Cerebellar cortex (tissue), 1 donor: ENCODE results near the gene DOC2A.

Experiments
- DNase-seq: peaks from one replicate; pipeline ENCODE4 v3.0.0-alpha.2; 2015; ENCODE audit warnings: low spot score

The DOC2A gene

GRCh38 chr16:30005341-30006094 is 5.3 kb downstream of the DOC2A start:
- no peak for DNase-seq

GRCh38 chr16:30004811-30005242 is 6.0 kb downstream of the DOC2A start:
- no peak for DNase-seq

GRCh38 chr16:30004424-30004776 is 6.4 kb downstream of the DOC2A start:
- no peak for DNase-seq

GRCh38 chr16:30003670-30004423 is 7.0 kb downstream of the DOC2A start:
- DNase-seq: no peak

GRCh38 chr16:30002614-30003346 is 8.0 kb downstream of the DOC2A start:
- no peak for DNase-seq

- DNase-seq: no peak
Measured at GRCh38 chr16:30000735-30001631, 9.8 kb downstream of the DOC2A start.

GRCh38 chr16:29999605-30000004 is 11.2 kb downstream of the DOC2A start:
- no peak for DNase-seq

GRCh38 chr16:29996766-29997250 is 14.0 kb downstream of the DOC2A start:
- DNase-seq: no peak

- peak; percentile 96 for DNase-seq
Measured at GRCh38 chr16:29995911-29996765, 14.7 kb downstream of the DOC2A start, which contains the start of gene INO80E. Gene INO80E (plus strand): TSS chr16:29996241. CDS start chr16:29996311, 70 bp downstream.

GRCh38 chr16:29995324-29995910 is 15.4 kb downstream of the DOC2A start, which contains the start of gene HIRIP3:
Gene HIRIP3 (minus strand): TSS chr16:29995617. CDS start chr16:29995605, 12 bp downstream.
- peak; percentile 86 for DNase-seq

- peak; percentile 47 for DNase-seq
Measured at GRCh38 chr16:29994600-29995323, 16.1 kb downstream of the DOC2A start.

- DNase-seq: no peak
Measured at GRCh38 chr16:29993903-29994599, 16.8 kb downstream of the DOC2A start.

GRCh38 chr16:29993191-29993902 is 17.5 kb downstream of the DOC2A start:
- no peak for DNase-seq

GRCh38 chr16:29992344-29992967 is 18.4 kb downstream of the DOC2A start:
- no peak for DNase-seq

GRCh38 chr16:29991571-29991904 is 19.3 kb downstream of the DOC2A start:
- DNase-seq: no peak

- DNase-seq: no peak
Measured at GRCh38 chr16:29990883-29991570, 19.8 kb downstream of the DOC2A start.

GRCh38 chr16:29990034-29990433 is 20.8 kb downstream of the DOC2A start:
- DNase-seq: no peak
